ENCODE measurements around the gene TBC1D30.

GRCh38 chr12:64907097-64907496, 82.7 kb downstream of the TBC1D30 start:
- TF ChIP-seq, protein P1, sequence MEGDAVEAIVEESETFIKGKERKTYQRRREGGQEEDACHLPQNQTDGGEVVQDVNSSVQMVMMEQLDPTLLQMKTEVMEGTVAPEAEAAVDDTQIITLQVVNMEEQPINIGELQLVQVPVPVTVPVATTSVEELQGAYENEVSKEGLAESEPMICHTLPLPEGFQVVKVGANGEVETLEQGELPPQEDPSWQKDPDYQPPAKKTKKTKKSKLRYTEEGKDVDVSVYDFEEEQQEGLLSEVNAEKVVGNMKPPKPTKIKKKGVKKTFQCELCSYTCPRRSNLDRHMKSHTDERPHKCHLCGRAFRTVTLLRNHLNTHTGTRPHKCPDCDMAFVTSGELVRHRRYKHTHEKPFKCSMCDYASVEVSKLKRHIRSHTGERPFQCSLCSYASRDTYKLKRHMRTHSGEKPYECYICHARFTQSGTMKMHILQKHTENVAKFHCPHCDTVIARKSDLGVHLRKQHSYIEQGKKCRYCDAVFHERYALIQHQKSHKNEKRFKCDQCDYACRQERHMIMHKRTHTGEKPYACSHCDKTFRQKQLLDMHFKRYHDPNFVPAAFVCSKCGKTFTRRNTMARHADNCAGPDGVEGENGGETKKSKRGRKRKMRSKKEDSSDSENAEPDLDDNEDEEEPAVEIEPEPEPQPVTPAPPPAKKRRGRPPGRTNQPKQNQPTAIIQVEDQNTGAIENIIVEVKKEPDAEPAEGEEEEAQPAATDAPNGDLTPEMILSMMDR (IDR thresholded peaks at IDR 0.05), result no peak
- no peak for TF ChIP-seq POLR2A (IDR thresholded peaks at IDR 0.05)

Measured in lower leg skin (tissue), 3 donors.